Measurements from ENCODE around the gene ARHGEF28. TPM values are rescaled to one million over a fixed set of nuclear protein-coding genes. Genes with fewer than 3 reads are reported as not detected.
A peak's percentile ranks its signal among the peaks of the same experiment; 100 is the strongest.

Gene ARHGEF28
- total and polyA plus RNA-seq, 2 of the 13 experiments (the other 11 are each of a cell fraction or from before 2014, with no cell fraction given) = 17.4 to 34.1 TPM

GRCh38 chr5:73818357-73818756 is 192.4 kb downstream of the ARHGEF28 start (continued):
- TF ChIP-seq KDM6A (CRISPR knock-in tag; IDR thresholded peaks at IDR 0.05; ENCODE audit: low read depth) = no peak

- Histone ChIP-seq H3K79me2 (ENCODE audit: insufficient read depth, low read length) (peaks cover 89% of the 10 kb centered on the region), H3K9ac (ENCODE audit: insufficient read depth, low read depth, low read length) (no peak overlapping the region), H2AFZ (ENCODE audit: low read length) (no peak overlapping the region), H3K4me2 (ENCODE audit: low read depth, low read length) (peak overlapping the region; percentile 1; the same call in 1 of the 2 replicates), H3K9me3 (ENCODE audit: low read length) (no peaks in the 10 kb centered on the region), H4K20me1 (ENCODE audit: insufficient read depth, low read length) (no peaks in the 10 kb centered on the region; the same call in 1 of the 2 replicates), H3K27ac (ENCODE audit: extremely low read length, insufficient read depth, low read length) (peak overlapping the region; percentile 83), H3K4me1 (ENCODE audit: insufficient read depth, low read length) (peaks cover 100% of the 10 kb centered on the region), H3K36me3 (replicated peaks in 1 of 2; ENCODE audit: control insufficient read depth in 1 of 2, insufficient read depth in 2 of 2, low read length in 2 of 2) (peaks cover 5 to 23% of the 10 kb centered on the region in 2 experiments), H3K4me3 (replicated peaks in 1 of 3; ENCODE audit: insufficient read depth in 1 of 3, low read depth in 2 of 3, low read length in 3 of 3) (no peak overlapping the region), H3K27me3 (ENCODE audit: control insufficient read depth in 1 of 2, insufficient read depth in 2 of 2, low read length in 2 of 2) (no peaks in the 10 kb centered on the region)
- no peak for DNase-seq (ENCODE audit: low spot score)
- CTCF ChIA-PET (ENCODE audit: low intra/inter-chr PET ratio, low total read pairs) = no interaction called here
- POLR2A ChIA-PET = no interaction called here
- intact Hi-C loops (cut with micrococcal nuclease; ENCODE audit: unreplicated experiment) = loop anchor here (5.0 kb wide), 1 partner anchor 37 kb away; no protein-coding TSS in a partner anchor
- no peak for FAIRE-seq
- in situ Hi-C loops (cut with HindIII; ENCODE audit: extremely low pct_ligation_motif_present, low pct_unique_long_range_greater_than_20kb) = no loop called here
- no TSS peak for BruUV-seq (replicated peaks)
- TF ChIP-seq ZNF687 (CRISPR knock-in tag; IDR thresholded peaks at IDR 0.05) (0 out of 2 replicates have a peak, but pooled peaks have one; percentile 11), ZFP41 (CRISPR knock-in tag; IDR thresholded peaks at IDR 0.05; ENCODE audit: borderline replicate concordance) (no peak)
- WGBS (ENCODE audit: low lambda C conversion rate) = 91% methylated on average over 2 of the region's 2 CpGs
- no peak for ATAC-seq
Measured at GRCh38 chr5:73820326-73820725, 194.3 kb downstream of the ARHGEF28 start.
